NCI-H1092 treated with DMSO at 0.1 percent for 48 hours (cell line): Measurements from ENCODE around the gene RAB36.

Experiments used
- DNase-seq: peaks from one replicate; lab custom pipeline; 2025; lab: John Stamatoyannopoulos, UW

RAB36 gene

DNA sequence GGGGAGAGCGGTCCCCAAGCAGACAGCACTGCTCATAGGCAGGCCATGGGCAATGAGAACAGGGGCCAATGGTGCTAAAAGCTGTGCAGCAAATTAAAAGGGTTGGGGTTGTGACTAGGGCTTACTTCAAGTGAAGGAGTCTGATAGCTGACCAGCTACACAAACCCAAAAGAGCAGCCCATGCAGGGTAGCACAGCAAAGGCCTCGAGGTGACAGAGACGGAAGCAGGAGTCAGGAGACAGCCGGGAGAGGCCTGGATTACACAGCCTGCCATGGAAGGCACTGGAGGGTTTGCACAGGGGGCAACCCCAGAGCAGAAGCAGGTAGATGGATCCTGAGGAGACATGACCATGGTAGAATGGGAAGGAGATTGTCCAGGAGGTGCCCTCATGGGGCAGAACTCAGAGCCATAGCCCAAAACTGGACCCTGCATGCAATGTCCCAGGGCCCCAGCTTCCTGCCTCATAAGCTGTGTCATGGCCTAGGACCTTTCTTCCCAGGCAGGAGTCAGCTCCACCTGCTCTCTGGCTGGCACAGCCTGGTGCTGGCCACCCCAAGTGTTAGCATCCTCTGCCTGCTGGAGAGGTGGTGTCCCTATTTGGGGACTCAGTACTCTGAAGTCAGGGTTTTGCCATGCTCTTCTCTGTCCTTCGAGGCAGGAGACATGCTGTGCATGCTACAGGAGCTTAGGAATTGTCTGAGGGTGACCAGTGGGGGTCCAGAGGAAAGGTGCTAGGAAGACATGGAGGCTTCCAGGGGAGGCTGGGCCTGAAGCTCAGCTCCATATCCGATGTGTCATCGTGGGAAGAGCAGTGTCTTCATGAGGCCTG is 36.8 kb upstream of the RAB36 start:
- no peak for DNase-seq

DNA sequence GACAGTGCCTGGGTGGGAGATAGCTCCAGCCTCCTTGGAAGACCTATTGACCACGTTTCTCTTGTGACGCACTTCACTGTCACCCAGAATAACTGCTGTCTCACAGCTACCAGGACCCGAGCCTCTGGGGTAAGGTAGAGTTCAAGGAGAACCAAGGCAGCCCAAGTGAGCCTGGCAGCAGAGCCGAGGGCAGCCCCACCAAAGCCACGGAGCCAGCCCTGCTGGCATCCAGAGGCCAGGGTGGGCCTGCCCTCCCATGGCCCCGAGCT is 36.3 kb upstream of the RAB36 start:
- DNase-seq, result no peak

DNA sequence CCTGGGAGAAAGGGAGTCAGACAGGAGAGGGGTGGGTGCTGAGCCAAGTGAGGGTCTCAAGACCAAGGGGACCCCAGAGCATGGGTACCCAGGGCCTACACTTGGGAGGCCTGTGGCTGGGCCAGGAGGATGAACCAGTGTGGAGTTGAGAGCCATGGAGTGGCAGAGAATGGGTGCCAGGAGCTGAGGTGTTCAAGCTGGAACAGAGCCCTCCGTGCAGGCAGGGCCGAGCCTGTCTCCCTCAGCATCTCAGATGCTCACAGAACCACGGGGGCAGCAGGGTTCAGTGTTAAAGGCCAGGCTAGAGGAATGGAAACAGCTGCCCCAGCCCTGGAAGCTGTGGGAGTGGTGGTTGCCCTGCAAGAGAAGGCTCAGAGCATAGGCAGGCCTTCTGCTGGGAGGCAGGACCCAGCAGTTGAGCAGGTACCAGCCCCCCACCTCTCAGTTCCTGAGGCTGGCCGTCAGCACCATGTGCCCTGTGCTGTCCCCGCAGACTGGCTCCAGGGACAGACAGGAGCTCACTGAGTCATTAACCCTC is 35.8 kb upstream of the RAB36 start:
- peak; percentile 33 for DNase-seq

- peak; percentile 87 for DNase-seq
Measured at GRCh38 chr22:23110190-23110921, 34.9 kb upstream of the RAB36 start.

DNA sequence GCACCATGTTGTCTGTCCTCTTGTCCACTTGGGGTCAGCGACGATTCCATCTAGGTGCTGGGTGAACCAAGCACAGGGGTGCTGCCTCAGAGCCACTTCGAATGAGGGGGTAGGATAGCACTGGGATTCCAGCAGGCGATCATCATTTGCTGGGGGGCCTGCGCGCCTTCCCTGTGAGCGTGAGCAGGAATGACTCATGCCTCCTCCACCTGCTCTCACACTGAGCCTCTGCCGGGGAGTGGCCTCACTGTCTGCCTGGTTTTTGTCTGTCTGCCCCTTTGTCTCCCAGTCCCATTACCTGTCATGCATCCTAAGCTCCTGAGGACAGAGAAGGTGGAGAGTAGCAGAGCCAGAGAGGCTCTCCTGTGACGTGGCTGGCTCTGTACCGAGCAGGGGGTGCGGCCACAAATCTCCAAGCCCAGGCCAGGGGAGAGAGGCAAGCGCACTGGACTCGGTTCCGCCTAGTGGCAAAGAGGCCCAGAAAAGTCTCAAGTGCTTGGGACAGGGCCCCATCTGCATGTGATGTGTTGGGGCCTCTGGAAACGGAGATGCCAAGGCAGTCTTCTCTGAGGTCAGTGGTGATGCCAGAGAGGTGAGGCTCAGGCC is 34.3 kb upstream of the RAB36 start:
- peak; percentile 61 for DNase-seq

GRCh38 chr22:23112472-23113012 is 32.7 kb upstream of the RAB36 start:
- no peak for DNase-seq

GRCh38 chr22:23113067-23113846 is 32.0 kb upstream of the RAB36 start:
- DNase-seq, result peak; percentile 91

GRCh38 chr22:23113847-23114720 is 31.2 kb upstream of the RAB36 start:
- DNase-seq, result no peak

GRCh38 chr22:23114721-23115020 is 30.6 kb upstream of the RAB36 start:
- DNase-seq, result no peak

DNA sequence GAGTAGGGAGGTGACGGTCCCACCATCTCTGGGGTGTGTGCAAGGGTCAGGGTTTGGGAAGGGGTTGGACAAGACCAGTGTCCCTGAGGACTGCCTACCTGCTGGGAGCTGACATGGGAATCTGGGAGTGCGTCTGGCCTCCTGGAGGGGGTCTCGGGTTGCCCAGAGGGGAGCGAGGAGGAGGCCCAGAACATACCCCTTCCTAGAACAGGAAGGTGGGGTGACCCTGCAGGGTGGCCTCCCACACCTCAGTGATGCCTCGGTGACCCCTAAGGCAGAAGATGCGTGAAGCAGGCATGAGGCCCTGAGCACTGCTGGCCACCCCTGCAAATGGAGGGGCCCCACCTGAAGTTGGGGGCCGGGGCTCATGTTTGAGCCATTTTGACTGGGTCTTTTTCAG is 29.9 kb upstream of the RAB36 start:
- no peak for DNase-seq

GRCh38 chr22:23115825-23116494 is 29.3 kb upstream of the RAB36 start:
- DNase-seq, result no peak

GRCh38 chr22:23116506-23117263 is 28.6 kb upstream of the RAB36 start:
- no peak for DNase-seq

- DNase-seq, result no peak
Measured at GRCh38 chr22:23117275-23117674, 28.0 kb upstream of the RAB36 start.

DNA sequence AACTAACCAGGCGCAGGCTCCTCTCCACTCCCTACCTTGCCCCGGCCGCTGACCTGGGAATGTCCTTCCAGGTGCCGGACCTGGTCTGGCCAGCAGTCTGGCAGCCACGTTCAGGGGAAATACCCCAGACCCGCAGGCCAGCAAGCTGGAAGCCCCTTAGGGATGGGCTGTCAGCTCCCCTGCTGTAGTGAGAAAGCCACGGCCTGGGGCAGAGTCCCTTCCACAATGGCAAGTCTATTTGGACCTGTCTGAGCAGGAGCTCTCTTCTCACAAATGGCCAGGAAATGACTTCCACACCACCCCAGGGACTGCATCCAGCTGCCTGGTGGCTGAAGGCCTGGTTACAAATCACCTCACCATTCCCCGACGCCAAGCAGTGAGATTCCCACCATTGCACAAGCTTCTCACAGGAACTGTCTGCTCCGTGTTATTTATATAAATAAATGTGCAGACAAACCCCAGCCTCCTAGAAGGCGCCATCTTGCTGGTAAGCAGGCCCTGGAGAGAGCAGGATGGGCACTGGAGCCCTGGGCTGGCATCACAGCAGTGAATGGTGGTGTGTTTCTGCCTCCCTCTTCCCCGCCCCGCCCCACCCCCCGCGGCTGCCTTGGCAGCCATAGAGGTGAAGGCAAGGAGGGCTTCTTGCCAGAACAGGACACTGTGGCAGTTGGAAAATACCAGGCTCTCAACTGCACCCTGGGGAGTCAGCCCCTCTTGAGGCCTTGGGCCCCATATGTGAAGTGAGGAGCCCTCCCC is 27.2 kb upstream of the RAB36 start:
- peak; percentile 65 for DNase-seq

DNA sequence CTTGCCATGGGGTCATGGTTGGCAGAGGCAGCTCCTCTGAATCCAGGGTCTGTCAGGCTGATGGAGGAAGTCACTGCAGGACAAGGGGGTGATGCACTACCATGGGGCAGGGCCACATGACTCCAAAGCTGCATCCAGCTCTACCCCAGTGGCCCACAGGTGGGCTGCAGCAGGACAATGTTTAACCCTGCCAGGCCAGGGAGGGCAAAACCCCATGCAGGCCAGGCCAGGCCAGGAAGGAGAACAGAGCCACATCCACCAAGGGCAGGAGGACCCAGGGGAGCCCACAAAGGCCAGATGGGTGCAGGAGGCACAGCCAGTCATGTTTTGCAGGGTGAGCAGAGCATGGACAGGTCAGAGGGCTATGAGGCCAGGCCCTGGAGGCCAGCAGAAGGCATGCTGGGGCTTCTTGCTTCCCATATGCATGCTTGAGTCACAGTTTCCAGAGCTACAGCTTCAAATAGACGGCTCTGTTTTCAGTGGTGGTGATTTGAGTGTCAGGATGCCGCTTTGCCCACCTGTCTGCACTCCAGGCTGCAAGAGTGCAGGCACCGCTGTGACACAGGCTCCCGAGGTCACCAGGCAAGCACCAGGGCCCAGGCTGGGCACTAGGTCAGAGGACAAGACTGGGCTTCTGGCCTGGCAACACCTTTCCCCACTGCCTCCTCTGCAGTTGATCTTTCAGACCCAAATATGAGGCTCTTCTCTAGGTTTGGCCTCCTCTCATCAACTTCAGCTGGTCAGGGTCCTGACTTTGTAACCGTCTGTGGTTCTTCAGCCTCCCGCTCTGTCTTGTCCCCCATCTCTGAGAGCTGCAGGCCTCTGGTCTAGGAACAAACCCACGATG is 26.4 kb upstream of the RAB36 start:
- DNase-seq, result no peak

DNA sequence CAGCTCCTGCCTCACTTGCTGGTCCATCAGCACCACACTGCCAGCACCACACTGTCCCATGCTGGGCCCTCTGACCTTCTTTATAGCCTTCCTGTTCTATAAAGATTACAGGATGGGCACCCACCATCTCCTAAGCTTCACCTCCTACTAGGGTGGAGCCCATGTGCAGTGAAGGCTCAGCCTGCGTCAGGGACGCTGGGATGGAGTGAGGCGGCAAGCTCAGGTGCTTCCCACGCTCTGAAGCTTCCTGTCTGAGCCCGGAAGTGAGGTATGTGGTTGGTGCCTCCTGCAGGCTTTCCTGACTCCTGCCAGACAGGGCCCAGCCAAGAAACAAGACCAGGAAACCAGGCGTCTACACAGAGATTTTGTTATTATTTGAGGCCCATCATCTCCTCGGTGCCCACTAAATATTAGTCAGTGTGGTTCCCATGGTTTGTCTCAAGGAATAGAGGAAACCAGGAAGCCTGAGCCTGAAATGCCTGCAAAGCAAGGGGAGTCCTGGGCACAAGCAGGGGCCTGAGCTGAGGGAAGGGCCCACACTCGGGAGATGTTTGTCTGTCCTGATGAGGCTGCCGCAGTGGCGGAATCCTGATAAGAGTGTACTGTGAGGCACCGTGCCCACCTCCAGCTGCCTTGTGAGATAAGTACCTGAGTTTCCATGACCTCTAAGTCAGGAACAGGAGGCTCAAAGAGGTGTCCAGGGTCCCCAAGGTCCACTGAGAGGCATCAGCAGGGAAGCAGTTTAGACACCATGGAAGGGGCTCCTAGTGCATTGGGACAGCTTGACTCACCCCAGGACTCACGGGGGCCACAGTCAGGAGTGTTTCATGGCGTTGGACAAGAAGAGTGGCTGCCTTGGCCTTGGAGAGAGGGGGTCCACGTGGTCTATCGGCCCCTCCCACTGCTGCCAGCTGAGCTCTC is 25.5 kb upstream of the RAB36 start:
- no peak for DNase-seq

DNA sequence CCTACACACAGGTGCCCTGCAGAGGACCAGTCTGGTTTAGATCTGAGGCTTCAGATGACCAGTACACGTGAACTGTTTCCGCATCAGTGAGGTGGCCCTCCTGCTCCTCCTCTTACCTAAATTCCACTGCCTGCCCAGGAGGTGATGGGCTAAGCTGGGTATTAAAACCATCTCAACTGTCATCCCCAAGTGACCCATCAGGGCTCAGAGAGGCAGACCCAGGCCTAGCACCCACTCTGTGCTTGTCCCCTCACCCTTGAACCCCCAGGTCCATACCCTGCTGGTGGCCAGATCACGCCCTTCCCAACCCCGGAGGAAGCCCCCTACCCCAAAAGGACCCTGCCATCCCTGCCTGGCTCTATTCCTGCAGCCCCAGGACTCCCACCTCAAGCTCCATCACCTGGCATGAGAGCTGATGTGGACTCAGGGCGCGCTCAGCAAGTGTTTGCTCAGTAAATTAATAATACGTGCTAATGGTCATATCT is 24.8 kb upstream of the RAB36 start:
- no peak for DNase-seq
